22Rv1 (cell line): ENCODE results near the gene MCM3AP.
A peak's percentile ranks its signal among the peaks of the same experiment; 100 is the strongest.

Experiments
- H3K27ac ChIP-seq: fragments of 450-650 bp; 2 replicates; pipeline ENCODE4 v1.5.1; 2017
- ZFX ChIP-seq: fragments of 450-650 bp; IDR thresholded peaks from 2 replicates; pipeline ENCODE4 v1.6.1; 2017; ENCODE audit warnings: antibody characterized with exemption, borderline replicate concordance
- TF ChIP-seq, protein P1 (sequence below): fragments of 450-650 bp; IDR thresholded peaks from 2 replicates; pipeline ENCODE4 v1.5.1; 2017; ENCODE audit warnings: mild to moderate bottlenecking

Gene MCM3AP

DNA sequence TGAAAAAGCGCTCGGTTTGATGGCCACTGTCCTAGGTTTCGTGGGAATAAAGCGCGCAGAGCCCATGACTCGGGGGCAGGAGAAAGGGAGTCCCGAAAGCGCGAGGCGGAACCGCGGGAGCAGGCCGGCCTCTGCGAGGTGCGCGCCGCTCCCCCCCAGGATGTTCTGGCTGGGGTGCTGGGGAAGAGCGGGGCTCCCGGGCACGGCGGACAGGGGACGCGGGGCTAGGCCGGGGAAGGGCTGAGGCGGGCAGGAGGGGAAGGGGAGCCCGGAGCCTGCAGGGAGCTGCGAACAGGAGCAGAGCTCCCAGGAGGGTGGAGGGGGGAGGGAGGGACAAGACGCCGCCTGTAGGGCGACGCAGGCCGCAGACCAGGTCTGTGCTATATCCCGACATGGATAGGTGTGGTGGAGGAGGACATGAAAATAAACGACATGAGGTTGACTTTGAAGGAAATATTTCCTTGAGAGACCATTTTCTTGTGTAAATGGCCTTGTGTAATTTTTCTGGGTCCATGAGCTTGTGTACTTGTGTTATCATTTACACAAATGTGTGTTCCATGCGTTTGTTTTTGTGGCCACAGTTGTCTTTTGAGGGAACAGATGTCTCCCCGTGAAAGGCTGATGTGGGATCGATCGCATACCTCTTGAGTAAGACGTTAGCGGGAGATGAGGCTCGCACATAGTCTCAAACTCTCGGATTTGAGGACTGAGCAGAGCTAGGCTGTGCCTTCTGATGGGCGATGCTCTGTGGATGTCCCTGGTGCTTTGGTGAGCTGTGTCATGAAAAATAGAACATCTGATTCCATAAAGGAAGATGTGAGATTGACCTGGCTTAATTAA lies 39.9 kb upstream of the MCM3AP start:
- H3K27ac ChIP-seq = peak overlapping the region; percentile 99

DNA sequence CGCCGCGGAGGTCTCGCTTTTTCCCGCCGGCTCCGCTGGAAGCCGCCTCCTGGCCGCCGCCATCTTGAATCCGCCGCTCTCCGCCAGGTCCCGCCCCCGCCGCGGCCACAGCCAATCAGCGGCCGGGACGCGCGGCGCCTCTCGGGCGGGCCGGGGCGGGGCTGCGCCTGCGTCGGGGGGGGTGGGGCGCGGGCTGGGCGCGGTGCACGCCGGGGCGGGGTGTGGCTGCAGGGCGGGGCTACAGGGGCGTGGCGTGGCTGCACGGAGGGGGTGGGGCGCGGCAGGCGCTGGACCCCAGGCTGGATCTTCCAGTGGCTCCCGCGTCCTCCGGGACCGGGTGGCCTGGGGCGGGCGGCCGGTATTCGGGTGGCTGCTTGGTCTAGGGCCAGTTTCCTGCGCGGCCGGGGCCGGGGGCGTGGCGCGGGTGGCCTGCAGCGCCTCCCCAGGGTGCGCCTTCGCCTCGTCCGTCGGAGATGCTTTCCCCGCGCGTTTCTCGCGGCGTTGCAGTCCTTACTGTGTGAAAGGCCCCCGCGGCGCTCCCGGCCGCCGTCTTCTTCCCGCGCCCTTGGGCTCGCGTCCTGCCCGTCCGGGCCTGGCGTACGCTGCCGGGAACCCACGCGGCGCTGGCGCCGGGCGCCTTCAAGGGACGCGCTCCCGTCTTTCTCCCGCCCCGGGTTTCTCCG lies 39.1 kb upstream of the MCM3AP start:
- peak overlapping the region; percentile 99 for H3K27ac ChIP-seq
- no peak for TF ChIP-seq ZFX
- TF ChIP-seq, protein P1, sequence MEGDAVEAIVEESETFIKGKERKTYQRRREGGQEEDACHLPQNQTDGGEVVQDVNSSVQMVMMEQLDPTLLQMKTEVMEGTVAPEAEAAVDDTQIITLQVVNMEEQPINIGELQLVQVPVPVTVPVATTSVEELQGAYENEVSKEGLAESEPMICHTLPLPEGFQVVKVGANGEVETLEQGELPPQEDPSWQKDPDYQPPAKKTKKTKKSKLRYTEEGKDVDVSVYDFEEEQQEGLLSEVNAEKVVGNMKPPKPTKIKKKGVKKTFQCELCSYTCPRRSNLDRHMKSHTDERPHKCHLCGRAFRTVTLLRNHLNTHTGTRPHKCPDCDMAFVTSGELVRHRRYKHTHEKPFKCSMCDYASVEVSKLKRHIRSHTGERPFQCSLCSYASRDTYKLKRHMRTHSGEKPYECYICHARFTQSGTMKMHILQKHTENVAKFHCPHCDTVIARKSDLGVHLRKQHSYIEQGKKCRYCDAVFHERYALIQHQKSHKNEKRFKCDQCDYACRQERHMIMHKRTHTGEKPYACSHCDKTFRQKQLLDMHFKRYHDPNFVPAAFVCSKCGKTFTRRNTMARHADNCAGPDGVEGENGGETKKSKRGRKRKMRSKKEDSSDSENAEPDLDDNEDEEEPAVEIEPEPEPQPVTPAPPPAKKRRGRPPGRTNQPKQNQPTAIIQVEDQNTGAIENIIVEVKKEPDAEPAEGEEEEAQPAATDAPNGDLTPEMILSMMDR = no peak; the same call in 1 of the 2 replicates

More for the DNA sequence above, 39.9 kb upstream of the MCM3AP start:
- TF ChIP-seq, protein P1 = peak; percentile 18; the same call in 1 of the 2 replicates
- no peak for TF ChIP-seq ZFX

DNA sequence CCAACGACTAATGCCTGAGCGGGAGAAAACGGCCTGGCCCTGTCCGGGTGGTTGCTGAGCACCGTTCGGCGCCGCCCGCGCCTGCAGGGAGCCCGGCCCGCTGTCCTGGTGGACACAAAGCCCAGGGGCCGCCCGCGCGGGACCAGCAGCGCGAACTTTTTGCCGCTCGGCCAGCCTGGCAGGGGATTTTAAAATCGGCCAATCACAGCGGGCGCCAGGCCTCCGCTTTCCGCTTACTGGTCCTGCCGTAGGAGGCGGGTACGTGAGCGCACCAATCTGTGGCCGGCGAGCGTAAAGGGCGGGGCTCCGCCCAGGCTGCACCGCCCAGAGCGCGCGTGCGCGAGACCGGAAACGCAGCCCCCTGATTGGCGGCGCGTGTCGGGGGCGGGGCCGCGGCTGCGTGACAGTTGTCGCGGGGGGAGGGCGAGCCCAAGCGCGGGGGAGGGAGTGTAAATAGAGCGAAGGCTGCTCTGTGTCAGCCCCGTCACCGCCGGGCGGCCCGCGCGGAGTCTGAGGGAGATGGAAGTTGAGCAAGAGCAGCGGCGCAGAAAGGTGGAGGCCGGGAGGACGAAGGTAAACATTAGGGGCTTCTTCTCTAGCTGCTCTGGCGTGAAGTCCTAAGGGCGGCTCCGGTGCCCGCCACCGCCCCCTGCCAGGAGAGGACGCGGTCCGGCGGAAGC lies 38.4 kb upstream of the MCM3AP start, which contains the start of the genes C21orf58 and PCNT:
Gene C21orf58 (minus strand): TSS at position 161 of the 680 bp plus-strand sequence. CDS start 1,132 bp downstream, outside the sequence.
Gene PCNT (plus strand): TSS at position 447 of the 680 bp plus-strand sequence. CDS start 73 bp downstream, at position 520.
- TF ChIP-seq, protein P1 = no peak
- no peak for TF ChIP-seq ZFX
- peak within 1 kb of the TSS; percentile 99 for H3K27ac ChIP-seq

DNA sequence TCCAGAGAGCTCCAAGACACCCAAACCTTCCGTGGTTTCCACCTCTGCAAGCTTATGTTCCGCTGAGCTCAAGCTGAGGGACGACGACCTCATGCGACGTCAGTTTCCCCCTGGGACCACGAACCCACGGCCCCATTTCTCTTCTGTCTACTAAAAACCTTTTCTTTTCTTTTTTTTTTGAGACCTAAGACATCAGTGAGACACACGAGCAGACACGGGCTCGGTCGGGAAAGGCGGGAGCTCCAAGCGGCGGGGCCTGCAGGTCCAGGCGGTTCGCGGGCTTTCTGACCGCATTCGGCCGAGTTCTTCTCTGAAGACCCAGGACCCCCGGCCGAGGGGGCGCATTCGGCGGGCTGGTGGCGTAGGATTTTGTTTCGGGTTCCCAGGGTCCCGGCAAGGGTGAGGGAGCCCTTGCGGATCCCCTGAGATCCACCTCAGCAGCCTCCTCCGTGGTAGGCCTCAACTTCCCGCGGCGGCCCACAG lies 37.9 kb upstream of the MCM3AP start:
- peak overlapping the region; percentile 99 for H3K27ac ChIP-seq
- TF ChIP-seq, protein P1 = no peak
- no peak for TF ChIP-seq ZFX

DNA sequence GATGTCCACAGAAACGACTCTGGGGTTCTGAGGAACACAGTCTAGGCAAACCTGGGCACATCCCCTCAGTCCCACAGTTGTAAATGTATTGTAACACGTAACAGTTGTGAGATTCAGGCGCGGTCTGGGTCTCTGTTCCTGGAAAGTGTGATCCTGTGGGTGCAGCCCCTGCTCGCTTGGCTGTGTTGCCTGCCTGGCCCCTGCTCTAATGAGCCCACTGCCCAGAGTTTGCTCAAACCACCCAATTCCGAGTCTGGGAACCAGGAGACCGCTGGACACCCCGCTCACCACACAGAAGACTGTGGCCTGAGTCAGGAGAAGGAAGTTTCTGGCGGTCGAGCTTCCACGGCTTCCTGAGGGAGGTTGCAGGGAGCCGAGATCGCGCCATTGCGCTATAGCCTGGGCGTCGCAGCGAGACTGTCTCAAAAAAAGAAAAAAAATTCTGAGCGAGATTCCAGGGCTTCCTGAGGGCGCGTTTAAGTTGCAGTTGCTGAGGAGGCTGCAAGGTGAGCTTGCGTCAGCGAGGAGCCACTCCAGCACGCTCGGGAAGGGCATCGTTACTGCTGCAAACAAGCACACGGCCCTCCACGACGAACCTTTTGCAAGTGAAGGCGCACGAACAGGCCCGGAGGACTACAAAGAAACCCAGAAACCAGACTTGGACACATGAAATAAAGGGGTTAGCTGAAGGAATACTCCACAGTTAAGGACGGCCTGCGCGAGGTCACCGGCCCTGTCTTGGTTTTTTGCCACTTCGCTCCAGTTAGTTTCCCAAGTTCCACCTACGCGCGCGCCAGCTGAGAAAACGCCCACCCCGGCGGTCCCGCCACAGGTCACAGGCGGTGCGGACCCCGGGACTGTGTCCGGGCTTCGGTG lies 37.2 kb upstream of the MCM3AP start:
- TF ChIP-seq ZFX = no peak
- TF ChIP-seq, protein P1 = no peak
- H3K27ac ChIP-seq = peak overlapping the region; percentile 99

DNA sequence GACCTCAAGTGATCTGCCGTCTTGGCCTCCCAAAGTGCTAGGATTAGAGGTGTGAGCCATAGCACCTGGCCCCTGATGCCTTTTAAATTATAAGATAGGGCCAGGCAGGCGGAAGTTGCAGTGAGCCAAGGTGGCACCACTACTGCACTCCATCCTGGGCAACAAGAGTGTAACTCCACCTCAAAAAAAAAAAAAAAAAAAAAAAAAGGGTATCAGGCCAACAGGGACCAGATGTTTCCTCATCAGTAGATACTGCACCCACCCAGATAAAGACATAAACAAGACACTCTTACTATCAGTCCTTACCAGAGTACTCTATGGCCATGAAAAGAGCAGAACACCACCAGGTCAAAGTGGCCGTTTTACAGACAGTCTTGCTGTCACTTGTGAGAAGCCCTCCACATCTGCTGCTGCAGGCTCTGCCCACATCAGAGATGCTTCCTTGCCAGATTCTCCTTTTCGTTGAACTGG lies 35.0 kb upstream of the MCM3AP start:
- H3K27ac ChIP-seq = 0 out of 2 replicates have a peak overlapping the region, but pooled peaks have one; percentile 99
- TF ChIP-seq, protein P1 = no peak
- no peak for TF ChIP-seq ZFX
